ENCODE data around the gene FNDC3B.

DNA sequence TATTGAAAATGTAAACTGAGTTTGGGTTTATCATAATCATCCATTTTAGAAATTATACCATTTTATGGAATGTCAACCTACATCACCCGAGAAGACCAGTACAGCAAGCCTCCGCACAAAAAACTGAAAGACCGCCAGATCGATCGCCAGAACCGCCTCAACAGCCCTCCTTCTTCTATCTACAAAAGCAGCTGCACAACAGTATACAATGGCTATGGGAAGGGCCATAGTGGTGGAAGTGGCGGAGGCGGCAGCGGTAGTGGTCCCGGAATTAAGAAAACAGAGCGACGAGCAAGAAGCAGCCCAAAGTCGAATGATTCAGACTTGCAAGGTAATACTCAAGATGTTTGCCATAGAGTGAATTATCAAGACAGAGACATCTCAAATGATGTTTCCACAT lies 211.8 kb downstream of the FNDC3B start:
- TF ChIP-seq, protein P1, sequence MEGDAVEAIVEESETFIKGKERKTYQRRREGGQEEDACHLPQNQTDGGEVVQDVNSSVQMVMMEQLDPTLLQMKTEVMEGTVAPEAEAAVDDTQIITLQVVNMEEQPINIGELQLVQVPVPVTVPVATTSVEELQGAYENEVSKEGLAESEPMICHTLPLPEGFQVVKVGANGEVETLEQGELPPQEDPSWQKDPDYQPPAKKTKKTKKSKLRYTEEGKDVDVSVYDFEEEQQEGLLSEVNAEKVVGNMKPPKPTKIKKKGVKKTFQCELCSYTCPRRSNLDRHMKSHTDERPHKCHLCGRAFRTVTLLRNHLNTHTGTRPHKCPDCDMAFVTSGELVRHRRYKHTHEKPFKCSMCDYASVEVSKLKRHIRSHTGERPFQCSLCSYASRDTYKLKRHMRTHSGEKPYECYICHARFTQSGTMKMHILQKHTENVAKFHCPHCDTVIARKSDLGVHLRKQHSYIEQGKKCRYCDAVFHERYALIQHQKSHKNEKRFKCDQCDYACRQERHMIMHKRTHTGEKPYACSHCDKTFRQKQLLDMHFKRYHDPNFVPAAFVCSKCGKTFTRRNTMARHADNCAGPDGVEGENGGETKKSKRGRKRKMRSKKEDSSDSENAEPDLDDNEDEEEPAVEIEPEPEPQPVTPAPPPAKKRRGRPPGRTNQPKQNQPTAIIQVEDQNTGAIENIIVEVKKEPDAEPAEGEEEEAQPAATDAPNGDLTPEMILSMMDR (IDR thresholded peaks at IDR 0.05), result no peak
- TF ChIP-seq POLR2A (IDR thresholded peaks at IDR 0.05) (no peak), EP300 (IDR thresholded peaks at IDR 0.05) (no peak)
